Effector memory CD4-positive, alpha-beta T cell (primary cell): ENCODE measurements around the gene ASCL4.

Experiments
- DNase-seq, 3 donors: peaks; one replicate each; pipeline ENCODE4 v3.0.0-alpha.2; 2020
- H3K27ac ChIP-seq: 2 replicates; pipeline ENCODE4 v1.7.0; 2013; ENCODE audit warnings: mild to moderate bottlenecking, low read length, moderate library complexity; ENCODE audit not compliant: insufficient read depth, poor library complexity, severe bottlenecking
- H3K27me3 ChIP-seq: replicated peaks from 2 replicates; pipeline ENCODE4 v1.7.0; 2013; ENCODE audit warnings: mild to moderate bottlenecking, low read length; ENCODE audit not compliant: insufficient read depth, control insufficient read depth, poor library complexity, severe bottlenecking
- H3K36me3 ChIP-seq: 2 replicates; pipeline ENCODE4 v1.7.0; 2013; ENCODE audit warnings: mild to moderate bottlenecking, low read length, moderate library complexity; ENCODE audit not compliant: control insufficient read depth, insufficient read depth
- H3K4me1 ChIP-seq: 2 replicates; pipeline ENCODE4 v1.7.0; 2013; ENCODE audit warnings: low read length, mild to moderate bottlenecking; ENCODE audit not compliant: control insufficient read depth, insufficient read depth, poor library complexity, severe bottlenecking
- H3K4me3 ChIP-seq: 2 replicates; pipeline ENCODE4 v1.7.0; 2013; ENCODE audit warnings: low read length, low read depth, mild to moderate bottlenecking; ENCODE audit not compliant: insufficient read depth, poor library complexity, severe bottlenecking
- H3K9me3 ChIP-seq: 2 replicates; pipeline ENCODE4 v1.7.0; 2013; ENCODE audit warnings: mild to moderate bottlenecking, low read length, moderate library complexity; ENCODE audit not compliant: control insufficient read depth

Gene ASCL4

GRCh38 chr12:107776171-107776570, 1.7 kb downstream of the ASCL4 start:
- no peaks in the 10 kb centered on the region for H3K27me3 ChIP-seq
- no peak overlapping the region for H3K4me3 ChIP-seq
- no peaks in the 10 kb centered on the region for H3K9me3 ChIP-seq
- H3K36me3 ChIP-seq: no peaks in the 10 kb centered on the region
- H3K4me1 ChIP-seq: peaks cover 12% of the 10 kb centered on the region
- no peak overlapping the region for H3K27ac ChIP-seq
- no peak for DNase-seq

- Histone ChIP-seq H3K9me3 (no peaks in the 10 kb centered on the region), H3K27me3 (no peaks in the 10 kb centered on the region), H3K27ac (no peak overlapping the region), H3K4me1 (peaks cover 12% of the 10 kb centered on the region), H3K36me3 (no peaks in the 10 kb centered on the region), H3K4me3 (no peak overlapping the region)
- DNase-seq: no peak
Measured at GRCh38 chr12:107778383-107779025, 4.0 kb downstream of the ASCL4 start.

- Histone ChIP-seq H3K4me1 (peaks cover 12% of the 10 kb centered on the region), H3K36me3 (no peaks in the 10 kb centered on the region), H3K4me3 (no peak overlapping the region), H3K27me3 (no peaks in the 10 kb centered on the region), H3K27ac (no peak overlapping the region), H3K9me3 (no peaks in the 10 kb centered on the region)
- no peak for DNase-seq
Measured at GRCh38 chr12:107779077-107779831, 4.8 kb downstream of the ASCL4 start.

- Histone ChIP-seq H3K36me3 (no peaks in the 10 kb centered on the region), H3K4me3 (no peak overlapping the region), H3K9me3 (no peaks in the 10 kb centered on the region), H3K27me3 (no peaks in the 10 kb centered on the region), H3K27ac (no peak overlapping the region), H3K4me1 (peaks cover 3% of the 10 kb centered on the region)
- DNase-seq: no peak
Measured at GRCh38 chr12:107780298-107780697, 5.8 kb downstream of the ASCL4 start.

GRCh38 chr12:107782067-107782466, 7.6 kb downstream of the ASCL4 start:
- Histone ChIP-seq H3K9me3 (no peaks in the 10 kb centered on the region), H3K27ac (no peak overlapping the region), H3K36me3 (no peaks in the 10 kb centered on the region), H3K27me3 (no peaks in the 10 kb centered on the region), H3K4me1 (no peaks in the 10 kb centered on the region), H3K4me3 (no peak overlapping the region)
- DNase-seq: no peak

GRCh38 chr12:107783406-107784376, 9.2 kb downstream of the ASCL4 start:
- Histone ChIP-seq H3K4me3 (no peak overlapping the region), H3K4me1 (no peaks in the 10 kb centered on the region), H3K36me3 (no peaks in the 10 kb centered on the region), H3K27me3 (no peaks in the 10 kb centered on the region), H3K9me3 (no peaks in the 10 kb centered on the region), H3K27ac (no peak overlapping the region)
- no peak for DNase-seq

- DNase-seq: no peak
Measured at GRCh38 chr12:107788281-107788680, 13.8 kb downstream of the ASCL4 start.

GRCh38 chr12:107788690-107789458, 14.4 kb downstream of the ASCL4 start:
- Histone ChIP-seq H3K36me3 (no peaks in the 10 kb centered on the region), H3K27me3 (no peaks in the 10 kb centered on the region), H3K27ac (no peak overlapping the region), H3K4me3 (no peak overlapping the region), H3K4me1 (no peaks in the 10 kb centered on the region), H3K9me3 (no peaks in the 10 kb centered on the region)
- no peak for DNase-seq

More at GRCh38 chr12:107788281-107788680, 13.8 kb downstream of the ASCL4 start:
- Histone ChIP-seq H3K4me3 (no peak overlapping the region), H3K27ac (no peak overlapping the region), H3K27me3 (no peaks in the 10 kb centered on the region), H3K36me3 (no peaks in the 10 kb centered on the region), H3K9me3 (no peaks in the 10 kb centered on the region), H3K4me1 (no peaks in the 10 kb centered on the region)

GRCh38 chr12:107791465-107792089, 17.1 kb downstream of the ASCL4 start:
- no peaks in the 10 kb centered on the region for H3K9me3 ChIP-seq
- H3K36me3 ChIP-seq: no peaks in the 10 kb centered on the region
- no peak overlapping the region for H3K27ac ChIP-seq
- H3K4me1 ChIP-seq: no peaks in the 10 kb centered on the region
- no peak overlapping the region for H3K4me3 ChIP-seq
- peaks cover 3% of the 10 kb centered on the region for H3K27me3 ChIP-seq
- no peak for DNase-seq
